Measurements from ENCODE around the gene LAMTOR3.

- TF ChIP-seq, protein P1, sequence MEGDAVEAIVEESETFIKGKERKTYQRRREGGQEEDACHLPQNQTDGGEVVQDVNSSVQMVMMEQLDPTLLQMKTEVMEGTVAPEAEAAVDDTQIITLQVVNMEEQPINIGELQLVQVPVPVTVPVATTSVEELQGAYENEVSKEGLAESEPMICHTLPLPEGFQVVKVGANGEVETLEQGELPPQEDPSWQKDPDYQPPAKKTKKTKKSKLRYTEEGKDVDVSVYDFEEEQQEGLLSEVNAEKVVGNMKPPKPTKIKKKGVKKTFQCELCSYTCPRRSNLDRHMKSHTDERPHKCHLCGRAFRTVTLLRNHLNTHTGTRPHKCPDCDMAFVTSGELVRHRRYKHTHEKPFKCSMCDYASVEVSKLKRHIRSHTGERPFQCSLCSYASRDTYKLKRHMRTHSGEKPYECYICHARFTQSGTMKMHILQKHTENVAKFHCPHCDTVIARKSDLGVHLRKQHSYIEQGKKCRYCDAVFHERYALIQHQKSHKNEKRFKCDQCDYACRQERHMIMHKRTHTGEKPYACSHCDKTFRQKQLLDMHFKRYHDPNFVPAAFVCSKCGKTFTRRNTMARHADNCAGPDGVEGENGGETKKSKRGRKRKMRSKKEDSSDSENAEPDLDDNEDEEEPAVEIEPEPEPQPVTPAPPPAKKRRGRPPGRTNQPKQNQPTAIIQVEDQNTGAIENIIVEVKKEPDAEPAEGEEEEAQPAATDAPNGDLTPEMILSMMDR (IDR thresholded peaks at IDR 0.05): no peak
- TF ChIP-seq POLR2A (IDR thresholded peaks at IDR 0.05): no peak
Observed at GRCh38 chr4:99863804-99864203, 30.4 kb downstream of the LAMTOR3 start.
